GM12878 (cell line): ENCODE measurements around the gene MAP4K4.

Experiments used
- MTA3 ChIP-seq: IDR thresholded peaks from 2 replicates; pipeline ENCODE4 v1.6.1; 2012; ENCODE audit warnings: low read length, inconsistent platforms, borderline replicate concordance
- MXI1 ChIP-seq: fragments of 150-350 bp; IDR thresholded peaks from 2 replicates; pipeline ENCODE4 v1.6.1; 2011; ENCODE audit warnings: low read depth, mild to moderate bottlenecking, inconsistent platforms, low read length, improper control_type of control experiment
- POLR2A ChIP-seq: IDR thresholded peaks from 2 replicates; pipeline ENCODE4 v1.6.1; 2011; ENCODE audit warnings: low read depth, mild to moderate bottlenecking, low read length
- SPI1 ChIP-seq: IDR thresholded peaks from 2 replicates; pipeline ENCODE4 v1.6.1; 2011; ENCODE audit warnings: low read depth, mild to moderate bottlenecking, low read length, moderate library complexity, borderline replicate concordance; ENCODE audit not compliant: insufficient read depth
- SRF ChIP-seq, 2 experiments: IDR thresholded peaks; 2 replicates each; pipeline ENCODE4 v1.6.1; 2011; ENCODE audit warnings: low read depth in 2 of 2, low read length in 2 of 2, mild to moderate bottlenecking in 1 of 2, moderate library complexity in 1 of 2
- TF ChIP-seq, protein P1 (sequence below), 3 experiments: IDR thresholded peaks in 2 of 3; conservative IDR thresholded peaks in 1 of 3; 2 replicates each; pipeline ENCODE4 v1.5.1; 2011; ENCODE audit warnings: low read depth in 3 of 3, low read length in 3 of 3, mild to moderate bottlenecking in 3 of 3, control low read depth in 2 of 3, moderate library complexity in 2 of 3, inconsistent platforms in 1 of 3, mixed read lengths in 1 of 3; ENCODE audit not compliant: control insufficient read depth in 2 of 3, insufficient read depth in 1 of 3; ENCODE audit errors: extremely low read depth in 1 of 3
- TF ChIP-seq, protein P2 (sequence below): IDR thresholded peaks from 2 replicates; pipeline ENCODE4 v1.6.1; 2012; ENCODE audit warnings: low read depth, low read length, improper control_type of control experiment

DNA sequence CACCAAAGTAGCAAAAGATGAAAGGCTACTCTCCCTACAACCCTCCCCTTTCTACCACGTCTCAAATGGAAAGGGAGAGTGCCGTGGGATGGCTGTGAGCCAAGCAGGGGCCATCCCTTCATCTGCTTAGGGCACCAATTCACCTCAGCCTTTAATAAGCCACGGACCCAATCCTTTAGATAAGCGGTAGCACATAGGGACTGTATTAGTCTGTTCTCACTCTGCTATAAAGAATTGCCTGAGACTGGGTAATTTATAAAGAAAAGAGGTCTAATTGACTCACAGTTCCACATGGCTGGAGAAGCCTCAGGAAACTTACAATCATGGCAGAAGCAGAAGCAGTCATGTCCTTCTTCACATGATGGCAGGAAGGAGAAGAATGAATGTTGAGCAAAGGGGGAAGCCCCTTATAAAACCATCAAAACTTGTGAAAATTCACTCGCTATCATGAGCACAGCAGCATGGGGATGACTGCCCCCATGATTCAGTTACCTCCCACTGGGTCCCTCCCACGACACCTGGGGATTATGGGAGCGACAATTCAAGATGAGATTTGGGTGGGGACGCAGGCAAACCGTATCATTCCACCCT is 208.3 kb downstream of the MAP4K4 start:
- TF ChIP-seq SPI1 (no peak), MXI1 (no peak), POLR2A (no peak), MTA3 (no peak), SRF (IDR thresholded peaks at IDR 0.05; ENCODE audit: low read depth in 2 of 2, low read length in 2 of 2) (no peak)
- TF ChIP-seq, protein P1, sequence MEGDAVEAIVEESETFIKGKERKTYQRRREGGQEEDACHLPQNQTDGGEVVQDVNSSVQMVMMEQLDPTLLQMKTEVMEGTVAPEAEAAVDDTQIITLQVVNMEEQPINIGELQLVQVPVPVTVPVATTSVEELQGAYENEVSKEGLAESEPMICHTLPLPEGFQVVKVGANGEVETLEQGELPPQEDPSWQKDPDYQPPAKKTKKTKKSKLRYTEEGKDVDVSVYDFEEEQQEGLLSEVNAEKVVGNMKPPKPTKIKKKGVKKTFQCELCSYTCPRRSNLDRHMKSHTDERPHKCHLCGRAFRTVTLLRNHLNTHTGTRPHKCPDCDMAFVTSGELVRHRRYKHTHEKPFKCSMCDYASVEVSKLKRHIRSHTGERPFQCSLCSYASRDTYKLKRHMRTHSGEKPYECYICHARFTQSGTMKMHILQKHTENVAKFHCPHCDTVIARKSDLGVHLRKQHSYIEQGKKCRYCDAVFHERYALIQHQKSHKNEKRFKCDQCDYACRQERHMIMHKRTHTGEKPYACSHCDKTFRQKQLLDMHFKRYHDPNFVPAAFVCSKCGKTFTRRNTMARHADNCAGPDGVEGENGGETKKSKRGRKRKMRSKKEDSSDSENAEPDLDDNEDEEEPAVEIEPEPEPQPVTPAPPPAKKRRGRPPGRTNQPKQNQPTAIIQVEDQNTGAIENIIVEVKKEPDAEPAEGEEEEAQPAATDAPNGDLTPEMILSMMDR (IDR thresholded peaks at IDR 0.05 in 2 of 3, conservative IDR thresholded peaks at IDR 0.05 in 1 of 3; ENCODE audit: control insufficient read depth in 2 of 3, extremely low read depth in 1 of 3, insufficient read depth in 1 of 3, low read depth in 3 of 3, low read length in 3 of 3), result no peak
- TF ChIP-seq, protein P2, sequence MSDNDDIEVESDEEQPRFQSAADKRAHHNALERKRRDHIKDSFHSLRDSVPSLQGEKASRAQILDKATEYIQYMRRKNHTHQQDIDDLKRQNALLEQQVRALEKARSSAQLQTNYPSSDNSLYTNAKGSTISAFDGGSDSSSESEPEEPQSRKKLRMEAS, result no peak
